GM08714 (cell line): ENCODE measurements around the gene SFSWAP.
"Not testable (repeated sequence)": the region's sequence is repeated elsewhere in the genome, so short reads cannot be mapped to it uniquely, and the experiment has no call there.

ENCODE experiments used
- H3K4me3 ChIP-seq: fragments of 200-500 bp; sonication (Bioruptor generic); 2 replicates; pipeline ENCODE4 v1.5.1; 2014; ENCODE audit warnings: mild to moderate bottlenecking, low read length, inconsistent platforms
- ZNF274 ChIP-seq: IDR thresholded peaks from 2 replicates; pipeline ENCODE4 v1.6.1; 2012; ENCODE audit warnings: mild to moderate bottlenecking, low read depth, low read length

The SFSWAP gene

GRCh38 chr12:131704509-131704908 is 6.4 kb upstream of the SFSWAP start:
- H3K4me3 ChIP-seq: no peak overlapping the region
- TF ChIP-seq ZNF274: no peak

DNA sequence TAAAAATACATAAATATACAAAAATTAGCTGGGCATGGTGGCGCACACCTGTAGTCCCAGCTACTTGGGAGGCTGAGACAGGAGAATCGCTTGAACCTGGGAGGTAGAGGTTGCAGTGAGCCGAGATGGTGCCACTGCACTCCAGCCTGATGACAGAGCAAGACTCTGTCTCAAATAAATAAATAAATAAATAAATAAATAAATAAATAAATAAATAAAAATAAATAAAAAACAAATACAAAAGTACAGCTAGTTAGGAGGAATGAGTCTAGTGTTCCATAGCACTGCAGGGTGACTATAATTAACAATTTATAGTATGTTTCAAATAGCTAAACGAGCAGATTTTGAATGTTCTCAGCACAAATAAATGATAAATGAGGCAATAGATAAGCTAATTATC is 4.2 kb upstream of the SFSWAP start:
- H3K4me3 ChIP-seq: not testable (repeated sequence)

- TF ChIP-seq ZNF274: no peak
- no peak overlapping the region for H3K4me3 ChIP-seq
Measured at GRCh38 chr12:131709226-131709625, 1.7 kb upstream of the SFSWAP start.

- peak overlapping the region; percentile 89 for H3K4me3 ChIP-seq
- no peak for TF ChIP-seq ZNF274
Measured at GRCh38 chr12:131711551-131712205, 788 bp downstream of the SFSWAP start.

- no peak for TF ChIP-seq ZNF274
- no peak overlapping the region for H3K4me3 ChIP-seq
Measured at GRCh38 chr12:131713349-131713748, 2.5 kb downstream of the SFSWAP start.

GRCh38 chr12:131714759-131715158 is 3.9 kb downstream of the SFSWAP start:
- no peak for TF ChIP-seq ZNF274
- no peak overlapping the region for H3K4me3 ChIP-seq

DNA sequence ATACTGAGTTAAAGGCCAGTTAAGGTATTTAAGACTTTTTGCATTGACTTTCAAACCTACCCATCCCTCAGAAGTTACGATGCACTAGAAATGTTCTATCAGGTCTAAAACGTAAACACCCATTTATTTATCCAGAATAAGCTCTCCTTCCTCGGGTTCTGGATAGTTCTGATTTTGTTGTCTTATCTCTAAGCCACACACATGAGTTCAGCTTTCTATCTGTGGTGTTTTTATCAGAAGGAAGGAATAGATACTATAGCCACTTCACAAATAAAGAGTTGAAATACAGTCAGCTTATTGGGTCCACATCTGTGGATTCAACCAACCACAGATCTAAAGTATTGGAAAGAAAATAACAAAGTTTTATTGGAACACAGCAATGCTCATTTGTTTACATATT is 5.4 kb downstream of the SFSWAP start:
- no peak overlapping the region for H3K4me3 ChIP-seq
- TF ChIP-seq ZNF274: no peak

GRCh38 chr12:131720241-131720640 is 9.4 kb downstream of the SFSWAP start:
- no peak overlapping the region for H3K4me3 ChIP-seq
- no peak for TF ChIP-seq ZNF274

DNA sequence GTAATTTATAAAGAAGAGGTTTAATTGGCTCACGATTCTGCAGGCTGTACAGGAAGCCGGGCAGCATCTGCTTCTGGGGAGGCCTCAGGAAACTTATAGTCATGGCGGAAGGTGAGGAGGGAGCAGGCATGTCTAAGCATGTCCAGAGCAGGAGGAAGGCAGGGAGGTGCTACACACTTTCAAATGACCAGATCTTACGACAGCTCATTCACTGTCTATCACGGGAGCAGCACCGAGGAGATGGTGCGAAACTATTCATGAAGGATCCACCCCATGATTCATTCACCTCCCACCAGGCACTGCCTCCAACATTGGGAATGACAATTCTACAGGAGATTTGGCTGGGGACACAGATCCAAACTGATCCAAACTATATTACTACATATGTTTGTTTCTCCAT is 10.0 kb downstream of the SFSWAP start:
- no peak overlapping the region for H3K4me3 ChIP-seq
- no peak for TF ChIP-seq ZNF274

DNA sequence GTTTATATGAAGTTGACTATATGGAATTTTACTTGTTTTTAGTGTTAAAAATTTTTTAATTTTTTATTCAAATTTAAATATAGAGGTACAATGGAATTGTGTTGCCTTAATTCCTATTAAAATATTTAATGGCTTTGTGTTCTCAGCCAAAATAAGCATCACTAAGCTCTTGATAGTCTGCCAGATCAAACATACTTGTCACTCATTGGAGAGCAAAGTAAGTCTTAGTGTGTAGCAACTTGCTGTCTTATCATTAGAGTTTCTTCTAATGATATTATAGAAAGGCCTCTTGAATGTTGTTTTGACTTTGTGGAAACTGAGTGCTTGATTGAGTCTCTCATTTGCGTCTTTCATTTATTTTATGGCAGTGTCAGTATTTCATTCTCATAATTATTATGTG is 10.7 kb downstream of the SFSWAP start:
- TF ChIP-seq ZNF274: no peak
- no peak overlapping the region for H3K4me3 ChIP-seq

- TF ChIP-seq ZNF274: no peak
- H3K4me3 ChIP-seq: no peak overlapping the region
Measured at GRCh38 chr12:131723532-131723931, 12.6 kb downstream of the SFSWAP start.

DNA sequence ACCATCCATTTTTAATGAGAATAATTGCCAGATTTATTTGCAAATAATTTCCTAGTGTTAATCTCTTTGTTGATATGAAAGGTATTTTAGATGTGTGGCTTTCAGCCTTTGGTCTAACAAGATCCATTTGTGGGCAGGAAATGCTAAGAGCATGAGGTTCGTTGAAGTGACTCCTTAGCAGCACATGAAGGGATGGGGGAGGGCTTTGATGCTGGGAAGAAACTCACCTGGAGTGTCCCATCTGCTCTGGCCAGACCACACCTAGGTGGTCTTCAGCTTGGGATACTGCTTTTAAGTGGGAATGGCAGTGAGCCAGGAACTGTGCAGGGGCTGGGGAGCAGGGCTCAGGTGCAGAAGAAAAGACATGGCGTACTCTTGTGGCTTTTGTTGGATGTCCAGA is 13.6 kb downstream of the SFSWAP start:
- no peak for TF ChIP-seq ZNF274
- no peak overlapping the region for H3K4me3 ChIP-seq

GRCh38 chr12:131725503-131725902 is 14.6 kb downstream of the SFSWAP start:
- no peak overlapping the region for H3K4me3 ChIP-seq
- TF ChIP-seq ZNF274: no peak

- no peak for TF ChIP-seq ZNF274
- H3K4me3 ChIP-seq: no peak overlapping the region
Measured at GRCh38 chr12:131728720-131729119, 17.8 kb downstream of the SFSWAP start.

DNA sequence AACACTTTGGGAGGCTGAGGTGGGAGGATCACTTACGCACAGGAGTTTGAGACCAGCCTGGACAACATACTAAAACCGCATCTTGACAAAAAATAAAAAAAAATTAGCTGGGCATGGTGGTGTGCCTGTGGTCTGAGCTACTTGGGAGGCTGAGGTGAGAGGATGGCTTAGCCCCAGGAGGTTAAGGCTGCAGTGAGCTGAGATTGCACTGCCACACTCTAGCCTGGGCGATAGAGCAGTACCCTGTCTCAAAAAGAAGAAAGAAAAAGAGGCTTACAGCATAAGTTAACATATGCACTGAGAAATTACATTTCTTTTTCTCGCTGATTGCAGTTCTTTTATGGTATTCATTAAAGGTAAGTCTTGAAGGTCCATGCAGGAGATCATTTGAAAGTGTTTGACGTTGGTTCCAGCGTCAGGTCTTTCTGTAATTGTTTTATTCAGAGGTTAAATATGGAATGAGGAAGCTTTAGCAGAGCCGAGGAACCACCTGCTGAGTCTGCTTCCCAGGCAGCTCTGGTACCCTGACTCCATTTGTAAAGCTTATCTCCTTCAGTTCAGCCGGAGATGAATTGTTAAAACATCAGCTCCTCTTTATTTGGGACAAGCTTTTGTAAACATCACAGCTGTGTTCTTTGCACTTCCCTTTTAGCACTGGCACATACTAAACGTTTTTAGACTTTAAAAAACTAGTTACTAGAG is 18.5 kb downstream of the SFSWAP start:
- TF ChIP-seq ZNF274: no peak

More for the DNA sequence above, 18.5 kb downstream of the SFSWAP start:
- H3K4me3 ChIP-seq: no peak overlapping the region
